IPS DF 6.9 (cell line): Measurements from ENCODE around the gene PAQR4.

Source experiments
- DNase-seq: peaks from one replicate; pipeline ENCODE4 v3.0.0-alpha.2; 2013; ENCODE audit warnings: low read depth, low spot score
- H3K27ac ChIP-seq: one replicate; pipeline ENCODE4 v1.5.1; 2013; ENCODE audit warnings: low read length, control low read depth
- H3K27me3 ChIP-seq: 2 replicates; pipeline ENCODE4 v1.6.1; 2013; ENCODE audit warnings: mild to moderate bottlenecking, low read length; ENCODE audit not compliant: control insufficient read depth, insufficient read depth
- H3K36me3 ChIP-seq: 2 replicates; pipeline ENCODE4 v1.6.1; 2013; ENCODE audit warnings: low read length; ENCODE audit not compliant: control insufficient read depth, insufficient read depth
- H3K4me1 ChIP-seq: 2 replicates; pipeline ENCODE4 v1.6.1; 2013; ENCODE audit warnings: low read length; ENCODE audit not compliant: control insufficient read depth, insufficient read depth
- H3K4me3 ChIP-seq: 2 replicates; pipeline ENCODE4 v1.5.1; 2013; ENCODE audit warnings: mild to moderate bottlenecking, low read length
- H3K9me3 ChIP-seq: 2 replicates; pipeline ENCODE4 v1.6.1; 2013; ENCODE audit warnings: low read length, inconsistent platforms; ENCODE audit not compliant: control insufficient read depth, insufficient read depth
- WGBS: extraction: QIAGEN DNeasy Blood & Tissue Kit; methylation state at CpG from one replicate; pipeline ENCODE4 v1.1.7; 2013; ENCODE audit warnings: mixed read lengths, missing lambda C conversion rate; ENCODE audit not compliant: insufficient read length, insufficient coverage; 5-methylcytosine and 5-hydroxymethylcytosine counted together

Gene PAQR4

GRCh38 chr16:3014971-3015370, 45.8 kb downstream of the PAQR4 start:
- Histone ChIP-seq H3K4me3 (no peak overlapping the region), H3K4me1 (peaks cover 30% of the 10 kb centered on the region), H3K27me3 (no peaks in the 10 kb centered on the region), H3K9me3 (no peaks in the 10 kb centered on the region), H3K36me3 (peaks cover 10% of the 10 kb centered on the region), H3K27ac (no peak overlapping the region)
- WGBS: no CpG with 5 or more reads among the region's 6 CpGs
- no peak for DNase-seq

- Histone ChIP-seq H3K4me3 (no peak overlapping the region), H3K4me1 (peaks cover 27% of the 10 kb centered on the region)
- no CpG with 5 or more reads among the region's 13 CpGs for WGBS
Observed at GRCh38 chr16:3015865-3016521, 46.8 kb downstream of the PAQR4 start.

GRCh38 chr16:3017344-3017743, 48.2 kb downstream of the PAQR4 start:
- peaks cover 24% of the 10 kb centered on the region for H3K4me1 ChIP-seq
- no peak overlapping the region for H3K27ac ChIP-seq
- H3K9me3 ChIP-seq: no peaks in the 10 kb centered on the region
- no peaks in the 10 kb centered on the region for H3K27me3 ChIP-seq
- no peak for DNase-seq
- no CpG with 5 or more reads among the region's 20 CpGs for WGBS
- H3K4me3 ChIP-seq: peak overlapping the region; percentile 76
- peaks cover 13% of the 10 kb centered on the region for H3K36me3 ChIP-seq

More at GRCh38 chr16:3015865-3016521, 46.8 kb downstream of the PAQR4 start:
- Histone ChIP-seq H3K27me3 (no peaks in the 10 kb centered on the region), H3K9me3 (no peaks in the 10 kb centered on the region), H3K27ac (no peak overlapping the region), H3K36me3 (peaks cover 10% of the 10 kb centered on the region)
- DNase-seq: no peak

GRCh38 chr16:3017794-3018506, 48.8 kb downstream of the PAQR4 start, which contains the start of gene CLDN6:
CLDN6 (minus strand) TSS chr16:3018183; CDS start chr16:3016021, 2,162 bp downstream.
- no peak for DNase-seq
- Histone ChIP-seq H3K36me3 (peaks cover 16% of the 10 kb centered on the region), H3K27ac (no peak within 1 kb of the TSS), H3K4me3 (peak within 1 kb of the TSS; percentile 76), H3K27me3 (no peaks in the 10 kb centered on the region), H3K4me1 (peaks cover 26% of the 10 kb centered on the region), H3K9me3 (no peaks in the 10 kb centered on the region)
- no CpG with 5 or more reads among the region's 52 CpGs for WGBS

GRCh38 chr16:3019594-3020246, 50.6 kb downstream of the PAQR4 start:
- Histone ChIP-seq H3K9me3 (no peaks in the 10 kb centered on the region), H3K4me3 (peak overlapping the region; percentile 41; the same call in 1 of the 2 replicates), H3K36me3 (peaks cover 12% of the 10 kb centered on the region), H3K27me3 (no peaks in the 10 kb centered on the region), H3K4me1 (peaks cover 10% of the 10 kb centered on the region), H3K27ac (no peak overlapping the region)
- no peak for DNase-seq
- WGBS: no CpG with 5 or more reads among the region's 40 CpGs

- no peaks in the 10 kb centered on the region for H3K27me3 ChIP-seq
- no peaks in the 10 kb centered on the region for H3K9me3 ChIP-seq
- H3K36me3 ChIP-seq: peaks cover 12% of the 10 kb centered on the region
- peaks cover 10% of the 10 kb centered on the region for H3K4me1 ChIP-seq
- H3K27ac ChIP-seq: no peak within 1 kb of the TSS
- no peak for DNase-seq
- peak within 1 kb of the TSS; percentile 41 for H3K4me3 ChIP-seq
- WGBS: no CpG with 5 or more reads among the region's 49 CpGs
Observed at GRCh38 chr16:3020247-3020603, 51.1 kb downstream of the PAQR4 start, which contains the start of gene TNFRSF12A. TNFRSF12A (plus strand) TSS chr16:3020368; CDS start chr16:3020398, 30 bp downstream.

GRCh38 chr16:3020604-3021448, 51.7 kb downstream of the PAQR4 start:
- H3K36me3 ChIP-seq: peaks cover 10% of the 10 kb centered on the region
- no peak for DNase-seq
- WGBS: no CpG with 5 or more reads among the region's 57 CpGs
- H3K4me3 ChIP-seq: peak overlapping the region; percentile 41
- H3K27ac ChIP-seq: no peak overlapping the region
- H3K27me3 ChIP-seq: no peaks in the 10 kb centered on the region
- peaks cover 8% of the 10 kb centered on the region for H3K4me1 ChIP-seq
- no peaks in the 10 kb centered on the region for H3K9me3 ChIP-seq

GRCh38 chr16:3021449-3022207, 52.5 kb downstream of the PAQR4 start:
- Histone ChIP-seq H3K4me3 (peak overlapping the region; percentile 41; the same call in 1 of the 2 replicates), H3K27me3 (no peaks in the 10 kb centered on the region), H3K4me1 (peaks cover 5% of the 10 kb centered on the region), H3K36me3 (peaks cover 14% of the 10 kb centered on the region), H3K9me3 (no peaks in the 10 kb centered on the region), H3K27ac (no peak overlapping the region)
- DNase-seq: no peak
- no CpG with 5 or more reads among the region's 25 CpGs for WGBS

- peaks cover 5% of the 10 kb centered on the region for H3K4me1 ChIP-seq
- H3K4me3 ChIP-seq: peak overlapping the region; percentile 6; the same call in 1 of the 2 replicates
- H3K9me3 ChIP-seq: no peaks in the 10 kb centered on the region
- H3K27ac ChIP-seq: no peak overlapping the region
- WGBS: no CpG with 5 or more reads among the region's 8 CpGs
- H3K36me3 ChIP-seq: peaks cover 18% of the 10 kb centered on the region
- H3K27me3 ChIP-seq: no peaks in the 10 kb centered on the region
- no peak for DNase-seq
Observed at GRCh38 chr16:3022208-3022683, 53.1 kb downstream of the PAQR4 start.
